22Rv1 (cell line): ENCODE data around the gene RBKS.
"Not testable (repeated sequence)": the region's sequence is repeated elsewhere in the genome, so short reads cannot be mapped to it uniquely, and the experiment has no call there.

Experiments
- H3K27ac ChIP-seq: fragments of 450-650 bp; 2 replicates; pipeline ENCODE4 v1.5.1; 2017
- CTCF ChIP-seq: fragments of 450-650 bp; IDR thresholded peaks from 2 replicates; pipeline ENCODE4 v1.5.1; 2017; ENCODE audit warnings: mild to moderate bottlenecking
- ZFX ChIP-seq: fragments of 450-650 bp; IDR thresholded peaks from 2 replicates; pipeline ENCODE4 v1.6.1; 2017; ENCODE audit warnings: antibody characterized with exemption, borderline replicate concordance

The RBKS gene

GRCh38 chr2:27885661-27886060 lies 4.5 kb downstream of the RBKS start:
- no peak overlapping the region for H3K27ac ChIP-seq
- no peak for TF ChIP-seq ZFX
- no peak for TF ChIP-seq CTCF

- no peak for TF ChIP-seq ZFX
- TF ChIP-seq CTCF: no peak
- H3K27ac ChIP-seq: no peak overlapping the region
Observed at GRCh38 chr2:27885234-27885633, 5.0 kb downstream of the RBKS start.

- no peak for TF ChIP-seq ZFX
- TF ChIP-seq CTCF: no peak
- no peak overlapping the region for H3K27ac ChIP-seq
Observed at GRCh38 chr2:27884601-27885000, 5.6 kb downstream of the RBKS start.

- H3K27ac ChIP-seq: not testable (repeated sequence)
Observed at GRCh38 chr2:27882584-27882922, 7.6 kb downstream of the RBKS start.

- H3K27ac ChIP-seq: not testable (repeated sequence)
Observed at GRCh38 chr2:27881815-27882583, 8.2 kb downstream of the RBKS start.

- H3K27ac ChIP-seq: no peak overlapping the region
- TF ChIP-seq ZFX (no peak), CTCF (no peak)
Observed at GRCh38 chr2:27878825-27879224, 11.4 kb downstream of the RBKS start.

- TF ChIP-seq CTCF: no peak
- TF ChIP-seq ZFX: no peak
- H3K27ac ChIP-seq: no peak overlapping the region
Observed at GRCh38 chr2:27875089-27875881, 14.9 kb downstream of the RBKS start.

GRCh38 chr2:27873091-27873490 lies 17.1 kb downstream of the RBKS start:
- H3K27ac ChIP-seq: no peak overlapping the region
- no peak for TF ChIP-seq ZFX
- no peak for TF ChIP-seq CTCF
